ENCODE measurements around the gene TEC. TPM values are rescaled to one million over a fixed set of nuclear protein-coding genes. Genes with fewer than 3 reads are reported as not detected.

Gene TEC
- total RNA-seq, 1 experiment from 2014 or later = 7.3 TPM

DNA sequence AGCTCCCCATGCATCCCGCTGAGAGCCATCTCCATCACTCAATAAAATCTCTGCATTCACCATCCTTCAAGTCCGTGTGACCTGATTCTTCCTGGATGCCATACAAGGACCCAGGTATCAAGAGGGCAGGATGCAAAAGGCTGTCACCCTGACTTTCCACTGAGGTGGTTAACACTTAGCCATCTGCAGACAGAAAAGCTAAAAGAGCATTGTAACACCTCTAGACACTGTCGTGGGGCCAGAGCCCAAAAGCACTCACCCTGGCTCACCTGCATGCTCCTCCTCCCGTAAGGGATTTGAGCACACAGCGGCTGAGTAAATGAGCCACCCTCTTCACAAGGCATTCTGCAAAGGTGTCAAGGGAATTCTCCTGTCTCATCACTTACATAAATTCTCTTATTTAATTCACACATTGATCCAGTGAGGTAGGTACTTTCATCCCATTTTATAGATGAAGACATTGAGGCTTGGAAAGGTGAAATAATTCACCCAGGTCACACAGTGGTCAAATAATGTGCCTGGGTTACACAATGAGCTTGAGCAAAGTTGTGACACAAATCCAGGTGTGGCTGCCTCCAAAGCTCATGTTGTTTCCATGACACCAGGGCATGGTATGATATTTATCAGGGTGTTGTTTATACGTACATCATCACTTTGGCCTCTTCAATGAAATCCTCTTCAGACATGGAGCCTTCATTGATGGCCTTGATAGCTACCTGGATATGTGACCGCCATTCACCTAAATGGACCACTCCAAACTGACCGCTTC lies 183.6 kb downstream of the TEC start:
- no peak for DNase-seq (ENCODE audit: low read depth)

Other genes starting within 250 kb of the TEC start
- gene TXK, start 135.6 kb downstream of the TEC start, total RNA-seq (2014; rRNA removed) = 0.51 and 0.92 TPM in 2 replicates
- gene SLAIN2, start 71.7 kb upstream of the TEC start, total RNA-seq (2014; rRNA removed) = 25.8 and 80.9 TPM in 2 replicates
- gene SLC10A4, start 213.5 kb upstream of the TEC start, total RNA-seq (2014; rRNA removed) = not detected in 2 replicates
- gene ZAR1, start 220.4 kb upstream of the TEC start, total RNA-seq (2014; rRNA removed) = not detected in 2 replicates